Measurements from ENCODE around the gene ANKRD26.
"Not testable (repeated sequence)": the region's sequence is repeated elsewhere in the genome, so short reads cannot be mapped to it uniquely, and the experiment has no call there.

The ANKRD26 gene

DNA sequence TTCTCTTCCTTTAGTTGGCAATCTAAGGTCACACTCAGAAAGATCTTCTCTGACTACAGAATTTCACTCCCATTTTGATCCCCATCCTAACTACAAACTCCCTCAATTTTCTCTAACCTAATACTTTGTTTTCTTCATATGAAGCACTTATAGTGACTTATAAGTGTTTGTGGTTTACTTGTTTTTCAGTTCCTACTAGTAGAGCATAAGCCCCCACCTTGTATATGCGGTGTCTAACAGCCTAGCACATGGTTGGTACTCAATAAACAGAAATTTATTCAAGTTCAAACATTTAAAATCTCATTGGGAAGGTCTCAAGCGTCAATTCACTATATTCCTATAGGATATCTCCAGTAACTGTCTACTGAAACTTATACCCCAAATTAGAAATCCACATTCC, 35.2 kb downstream of the ANKRD26 start:
- no peak for TF ChIP-seq SUZ12 (IDR thresholded peaks at IDR 0.05; ENCODE audit: extremely low read depth, insufficient read depth, insufficient read length)
- TF ChIP-seq YY1 (IDR thresholded peaks at IDR 0.05; ENCODE audit: insufficient read depth, insufficient read length), result no peak
- TF ChIP-seq ZNF274 (IDR thresholded peaks at IDR 0.05; ENCODE audit: low read depth, low read length), result no peak
- no peaks in the 10 kb centered on the region for H3K27me3 ChIP-seq (ENCODE audit: insufficient read depth, insufficient read length)

DNA sequence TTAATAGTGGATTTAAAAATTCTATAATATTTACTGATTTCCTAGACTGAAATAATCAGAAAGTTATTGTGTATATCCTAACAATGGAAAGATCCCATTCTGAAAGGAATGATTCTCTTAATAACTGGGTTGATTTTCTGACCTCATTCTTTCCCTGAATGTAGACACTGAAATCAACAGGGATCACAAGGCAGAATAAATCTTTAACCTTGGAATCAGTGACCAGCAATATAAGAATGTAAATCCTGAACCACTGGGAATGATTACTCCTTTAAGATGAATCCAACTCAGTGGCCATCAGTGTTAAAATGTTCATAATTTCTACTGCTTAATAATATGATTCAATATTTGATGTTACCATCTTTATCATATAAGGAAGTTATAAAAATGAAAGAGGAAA, 47.6 kb downstream of the ANKRD26 start:
- no peak for DNase-seq (ENCODE audit: low read depth, low spot score)
- TF ChIP-seq ZNF274 (IDR thresholded peaks at IDR 0.05; ENCODE audit: low read depth, low read length), result no peak
- no peak for TF ChIP-seq SUZ12 (IDR thresholded peaks at IDR 0.05; ENCODE audit: extremely low read depth, insufficient read depth, insufficient read length)
- no peak for TF ChIP-seq YY1 (IDR thresholded peaks at IDR 0.05; ENCODE audit: insufficient read depth, insufficient read length)
- Histone ChIP-seq H3K4me3 (ENCODE audit: insufficient read length, low read depth) (no peak overlapping the region), H3K4me1 (ENCODE audit: insufficient read depth, insufficient read length) (no peaks in the 10 kb centered on the region), H3K27me3 (ENCODE audit: insufficient read depth, insufficient read length) (no peaks in the 10 kb centered on the region), H3K9me3 (ENCODE audit: insufficient read depth, low read length) (no peaks in the 10 kb centered on the region), H3K9ac (ENCODE audit: insufficient read length, low read depth) (no peak overlapping the region), H3K36me3 (ENCODE audit: insufficient read depth, insufficient read length, low read length) (peaks cover 30% of the 10 kb centered on the region)

More for the DNA sequence above, 35.2 kb downstream of the ANKRD26 start:
- no peak overlapping the region for H3K4me3 ChIP-seq (ENCODE audit: insufficient read length, low read depth)
- DNase-seq (ENCODE audit: low read depth, low spot score), result no peak
- no peak overlapping the region for H3K9ac ChIP-seq (ENCODE audit: insufficient read length, low read depth)
- H3K4me1 ChIP-seq (ENCODE audit: insufficient read depth, insufficient read length), result no peaks in the 10 kb centered on the region
- H3K9me3 ChIP-seq (ENCODE audit: insufficient read depth, low read length), result no peaks in the 10 kb centered on the region
- H3K36me3 ChIP-seq (ENCODE audit: insufficient read depth, insufficient read length, low read length), result peaks cover 63% of the 10 kb centered on the region

DNA sequence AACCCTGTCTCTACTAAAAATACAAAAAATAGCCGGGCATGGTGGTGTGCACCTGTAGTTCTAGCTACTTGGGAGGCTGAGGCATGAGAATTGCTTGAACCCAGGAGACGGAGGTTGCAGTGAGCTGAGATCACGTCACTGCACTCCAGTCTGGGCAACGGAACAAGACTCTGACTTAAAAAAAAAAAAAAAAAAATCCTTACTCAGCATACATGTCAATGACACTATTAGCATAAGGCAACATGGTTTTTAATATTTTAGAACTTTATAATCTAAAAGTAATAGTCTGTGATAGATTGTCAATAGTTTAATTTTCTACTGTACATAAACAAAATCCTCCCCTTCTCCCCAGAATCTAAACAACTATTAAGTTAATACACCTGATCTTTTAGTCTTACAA, 55.0 kb downstream of the ANKRD26 start:
- H3K36me3 ChIP-seq (ENCODE audit: insufficient read depth, insufficient read length, low read length), result peaks cover 34% of the 10 kb centered on the region
- not testable (repeated sequence) for H3K27me3 ChIP-seq (ENCODE audit: insufficient read depth, insufficient read length); H3K9ac ChIP-seq (ENCODE audit: insufficient read length, low read depth); H3K4me3 ChIP-seq (ENCODE audit: insufficient read length, low read depth); H3K4me1 ChIP-seq (ENCODE audit: insufficient read depth, insufficient read length); DNase-seq (ENCODE audit: low read depth, low spot score); H3K9me3 ChIP-seq (ENCODE audit: insufficient read depth, low read length)

DNA sequence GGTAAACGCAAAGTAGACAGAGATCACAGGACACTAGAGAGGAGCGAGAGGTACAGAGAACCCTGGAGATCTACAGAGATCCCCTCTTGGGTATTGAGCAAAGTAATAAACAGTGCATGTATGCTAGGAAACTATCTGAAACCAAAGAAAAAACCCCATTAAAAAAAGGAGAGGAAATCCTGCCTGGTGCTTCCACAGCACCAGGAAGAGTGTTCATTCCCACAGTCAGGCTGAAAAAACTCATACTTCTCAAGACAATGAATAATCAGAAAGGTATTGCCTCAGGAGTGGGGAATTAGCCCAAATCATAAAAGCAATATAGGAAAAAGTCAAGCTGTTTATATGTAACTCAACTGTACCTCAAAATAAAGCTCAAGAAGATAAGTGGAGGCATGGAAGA, 59.1 kb downstream of the ANKRD26 start:
- H3K9me3 ChIP-seq (ENCODE audit: insufficient read depth, low read length), result no peaks in the 10 kb centered on the region
- no peak overlapping the region for H3K9ac ChIP-seq (ENCODE audit: insufficient read length, low read depth)
- H3K36me3 ChIP-seq (ENCODE audit: insufficient read depth, insufficient read length, low read length), result peaks cover 48% of the 10 kb centered on the region
- TF ChIP-seq ZNF274 (IDR thresholded peaks at IDR 0.05; ENCODE audit: low read depth, low read length) (no peak), SUZ12 (IDR thresholded peaks at IDR 0.05; ENCODE audit: extremely low read depth, insufficient read depth, insufficient read length) (no peak), YY1 (IDR thresholded peaks at IDR 0.05; ENCODE audit: insufficient read depth, insufficient read length) (no peak)
- no peak overlapping the region for H3K4me3 ChIP-seq (ENCODE audit: insufficient read length, low read depth)
- H3K27me3 ChIP-seq (ENCODE audit: insufficient read depth, insufficient read length), result no peaks in the 10 kb centered on the region
- no peaks in the 10 kb centered on the region for H3K4me1 ChIP-seq (ENCODE audit: insufficient read depth, insufficient read length)
- no peak for DNase-seq (ENCODE audit: low read depth, low spot score)

DNA sequence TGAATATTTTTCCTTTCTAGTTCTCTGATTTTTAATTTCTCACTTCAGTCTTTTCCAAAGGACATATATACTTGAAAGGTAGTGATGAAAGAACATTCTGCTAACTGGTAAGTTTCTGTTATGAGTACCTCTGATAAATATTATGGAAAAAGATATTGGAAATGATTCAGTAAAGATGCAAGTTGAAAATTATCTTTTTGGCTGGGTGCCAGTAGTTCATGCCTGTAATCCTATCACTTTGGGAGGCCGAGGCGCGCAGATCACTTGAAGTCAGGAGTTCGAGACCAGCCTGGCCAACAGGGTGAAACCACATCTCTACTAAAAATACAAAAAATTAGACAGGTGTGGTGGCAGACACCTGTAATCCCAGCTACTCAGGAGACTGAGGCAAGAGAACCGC, 62.1 kb downstream of the ANKRD26 start:
- Histone ChIP-seq H3K9ac (ENCODE audit: insufficient read length, low read depth) (no peak overlapping the region), H3K4me1 (ENCODE audit: insufficient read depth, insufficient read length) (no peaks in the 10 kb centered on the region), H3K36me3 (ENCODE audit: insufficient read depth, insufficient read length, low read length) (peaks cover 44% of the 10 kb centered on the region), H3K27me3 (ENCODE audit: insufficient read depth, insufficient read length) (no peaks in the 10 kb centered on the region), H3K9me3 (ENCODE audit: insufficient read depth, low read length) (no peaks in the 10 kb centered on the region), H3K4me3 (ENCODE audit: insufficient read length, low read depth) (no peak overlapping the region)
- DNase-seq (ENCODE audit: low read depth, low spot score), result no peak
- TF ChIP-seq SUZ12 (IDR thresholded peaks at IDR 0.05; ENCODE audit: extremely low read depth, insufficient read depth, insufficient read length) (no peak), ZNF274 (IDR thresholded peaks at IDR 0.05; ENCODE audit: low read depth, low read length) (no peak), YY1 (IDR thresholded peaks at IDR 0.05; ENCODE audit: insufficient read depth, insufficient read length) (no peak)

DNA sequence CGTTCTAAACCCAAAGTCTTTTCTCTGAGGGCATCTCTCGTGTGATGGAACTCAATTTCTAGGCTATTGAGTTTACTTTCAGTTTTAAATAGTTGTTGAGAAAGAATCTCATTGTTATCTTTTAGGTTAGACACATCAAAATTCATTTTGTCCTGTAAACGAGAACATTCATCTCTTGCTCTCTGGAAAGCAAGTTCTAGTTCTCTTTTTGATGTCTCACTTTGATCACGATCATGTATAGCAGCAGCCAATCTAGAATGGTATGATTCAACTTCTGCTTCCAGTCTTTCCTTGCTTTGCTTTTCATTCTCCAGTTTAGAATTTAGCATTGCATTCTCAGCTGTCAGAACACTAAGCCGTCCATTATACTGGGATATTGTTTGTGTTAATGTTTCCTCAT, 65.1 kb downstream of the ANKRD26 start:
- no peak overlapping the region for H3K4me3 ChIP-seq (ENCODE audit: insufficient read length, low read depth)
- H3K27me3 ChIP-seq (ENCODE audit: insufficient read depth, insufficient read length), result no peaks in the 10 kb centered on the region
- no peak overlapping the region for H3K9ac ChIP-seq (ENCODE audit: insufficient read length, low read depth)
- no peaks in the 10 kb centered on the region for H3K4me1 ChIP-seq (ENCODE audit: insufficient read depth, insufficient read length)
- H3K9me3 ChIP-seq (ENCODE audit: insufficient read depth, low read length), result no peaks in the 10 kb centered on the region
- no peak for DNase-seq (ENCODE audit: low read depth, low spot score)
- no peak for TF ChIP-seq SUZ12 (IDR thresholded peaks at IDR 0.05; ENCODE audit: extremely low read depth, insufficient read depth, insufficient read length)
- no peak for TF ChIP-seq ZNF274 (IDR thresholded peaks at IDR 0.05; ENCODE audit: low read depth, low read length)
- TF ChIP-seq YY1 (IDR thresholded peaks at IDR 0.05; ENCODE audit: insufficient read depth, insufficient read length), result no peak
- H3K36me3 ChIP-seq (ENCODE audit: insufficient read depth, insufficient read length, low read length), result peaks cover 47% of the 10 kb centered on the region

DNA sequence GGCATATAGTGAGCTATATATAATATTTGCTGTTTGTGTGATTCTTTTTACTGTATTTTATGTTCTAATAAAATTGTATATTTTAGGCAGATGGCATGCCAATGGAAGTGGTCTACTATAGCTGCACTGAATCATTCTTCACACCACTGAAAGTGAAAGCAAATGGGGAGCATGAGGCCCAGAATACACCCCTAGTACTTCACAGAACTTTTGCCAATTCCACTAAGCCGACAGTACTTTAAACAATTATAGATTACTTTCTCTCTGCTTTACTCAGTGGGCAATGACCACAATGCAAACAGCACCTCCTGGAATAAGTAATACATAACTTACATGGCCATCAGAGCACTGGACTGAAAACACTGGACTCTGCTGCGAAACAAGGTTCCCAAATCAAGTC, 70.2 kb downstream of the ANKRD26 start:
- H3K4me3 ChIP-seq (ENCODE audit: insufficient read length, low read depth), result no peak overlapping the region
- H3K9ac ChIP-seq (ENCODE audit: insufficient read length, low read depth), result no peak overlapping the region
- no peaks in the 10 kb centered on the region for H3K9me3 ChIP-seq (ENCODE audit: insufficient read depth, low read length)
- TF ChIP-seq ZNF274 (IDR thresholded peaks at IDR 0.05; ENCODE audit: low read depth, low read length) (no peak), SUZ12 (IDR thresholded peaks at IDR 0.05; ENCODE audit: extremely low read depth, insufficient read depth, insufficient read length) (no peak), YY1 (IDR thresholded peaks at IDR 0.05; ENCODE audit: insufficient read depth, insufficient read length) (no peak)
- peaks cover 52% of the 10 kb centered on the region for H3K36me3 ChIP-seq (ENCODE audit: insufficient read depth, insufficient read length, low read length)
- H3K4me1 ChIP-seq (ENCODE audit: insufficient read depth, insufficient read length), result no peaks in the 10 kb centered on the region
- H3K27me3 ChIP-seq (ENCODE audit: insufficient read depth, insufficient read length), result no peaks in the 10 kb centered on the region
- DNase-seq (ENCODE audit: low read depth, low spot score), result no peak

DNA sequence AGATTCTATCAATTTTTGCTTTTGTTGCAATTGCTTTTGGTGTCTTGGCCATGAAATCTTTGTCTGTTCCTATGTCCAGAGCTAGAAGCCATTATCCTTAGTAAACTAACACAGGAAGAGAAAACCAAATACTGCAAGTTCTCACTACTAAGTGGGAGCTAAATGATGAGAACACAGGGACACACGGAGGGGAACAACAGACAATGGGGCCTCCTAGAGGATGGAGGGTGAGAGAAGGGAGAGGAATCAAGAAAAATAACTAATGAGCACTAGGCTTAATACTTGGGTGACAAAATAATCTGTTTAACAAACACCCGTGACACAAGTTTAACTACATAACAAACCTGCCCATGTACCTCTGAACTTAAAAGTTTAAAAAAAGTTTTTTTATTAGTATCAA, 78.2 kb downstream of the ANKRD26 start:
- Histone ChIP-seq H3K36me3 (ENCODE audit: insufficient read depth, insufficient read length, low read length) (peaks cover 29% of the 10 kb centered on the region), H3K9me3 (ENCODE audit: insufficient read depth, low read length) (no peaks in the 10 kb centered on the region), H3K9ac (ENCODE audit: insufficient read length, low read depth) (no peak overlapping the region), H3K4me3 (ENCODE audit: insufficient read length, low read depth) (no peak overlapping the region), H3K4me1 (ENCODE audit: insufficient read depth, insufficient read length) (no peaks in the 10 kb centered on the region), H3K27me3 (ENCODE audit: insufficient read depth, insufficient read length) (no peaks in the 10 kb centered on the region)
- TF ChIP-seq YY1 (IDR thresholded peaks at IDR 0.05; ENCODE audit: insufficient read depth, insufficient read length) (no peak), SUZ12 (IDR thresholded peaks at IDR 0.05; ENCODE audit: extremely low read depth, insufficient read depth, insufficient read length) (no peak), ZNF274 (IDR thresholded peaks at IDR 0.05; ENCODE audit: low read depth, low read length) (no peak)
- DNase-seq (ENCODE audit: low read depth, low spot score), result no peak

All from NT2/D1 (cell line).